Epithelial cell of prostate (primary cell): Measurements from ENCODE around the gene POLR1D.

Experiments used
- DNase-seq: peaks from one replicate; pipeline ENCODE4 v3.0.0-alpha.2; 2011; ENCODE audit warnings: low read depth, low spot score
- H3K27ac ChIP-seq: fragments of 450-650 bp; 2 replicates; pipeline ENCODE4 v1.5.1; 2017; ENCODE audit warnings: mild to moderate bottlenecking

The POLR1D gene

GRCh38 chr13:27665761-27666160 is 44.1 kb downstream of the POLR1D start:
- no peak overlapping the region for H3K27ac ChIP-seq
- DNase-seq, result no peak

GRCh38 chr13:27666951-27667350 is 45.3 kb downstream of the POLR1D start:
- no peak overlapping the region for H3K27ac ChIP-seq
- DNase-seq, result no peak

GRCh38 chr13:27667946-27668345 is 46.3 kb downstream of the POLR1D start:
- H3K27ac ChIP-seq, result no peak overlapping the region
- DNase-seq, result no peak

DNA sequence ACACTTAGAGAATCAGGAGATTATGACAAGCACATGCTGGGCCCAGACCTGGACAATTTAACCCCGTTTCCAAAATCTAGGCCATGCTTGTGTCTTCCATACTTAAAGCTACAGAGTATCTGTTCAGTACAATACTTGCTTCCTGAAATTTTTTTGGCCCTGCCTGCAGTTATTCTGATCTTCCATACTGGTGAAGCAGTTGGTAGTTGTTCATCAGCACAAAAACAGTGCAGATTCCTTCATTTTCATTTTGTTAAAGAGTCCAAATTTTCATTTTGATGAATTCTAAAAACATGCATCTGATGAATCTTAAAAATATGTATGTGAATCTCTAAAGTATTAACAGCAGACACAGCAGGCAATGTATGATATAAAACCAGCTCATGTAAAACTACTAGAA is 49.2 kb downstream of the POLR1D start:
- H3K27ac ChIP-seq, result no peak overlapping the region
- DNase-seq, result no peak

GRCh38 chr13:27672025-27672424 is 50.3 kb downstream of the POLR1D start:
- no peak for DNase-seq
- no peak overlapping the region for H3K27ac ChIP-seq
